HepG2 (cell line): ENCODE measurements around the gene IL17F. TPM values are rescaled to one million over a fixed set of nuclear protein-coding genes. Genes with fewer than 3 reads are reported as not detected.
A peak's percentile ranks its signal among the peaks of the same experiment; 100 is the strongest.

Experiments used
- BATF2 ChIP-seq: sonication (generic); formaldehyde crosslinking; IDR thresholded peaks from 2 replicates; pipeline ENCODE4 v1.8.0; 2022; ENCODE audit warnings: mild to moderate bottlenecking, missing genetic modification reagents, moderate library complexity
- DDIT3 ChIP-seq: sonication (generic); formaldehyde crosslinking; IDR thresholded peaks from 2 replicates; pipeline ENCODE4 v1.4.0; 2020; ENCODE audit warnings: mild to moderate bottlenecking, missing genetic modification reagents
- FOXO1 ChIP-seq: sonication (generic); formaldehyde crosslinking; IDR thresholded peaks from 2 replicates; pipeline ENCODE4 v1.4.0; 2020; ENCODE audit warnings: missing genetic modification reagents
- HES4 ChIP-seq: sonication (generic); formaldehyde crosslinking; IDR thresholded peaks from 2 replicates; pipeline ENCODE4 v1.9.0; 2021; ENCODE audit warnings: mild to moderate bottlenecking, missing genetic modification reagents, borderline replicate concordance
- NFATC3 ChIP-seq: sonication (generic); formaldehyde crosslinking; IDR thresholded peaks from 2 replicates; pipeline ENCODE4 v1.5.1; 2020; ENCODE audit warnings: mild to moderate bottlenecking, missing genetic modification reagents
- SAP130 ChIP-seq: IDR thresholded peaks from 2 replicates; pipeline ENCODE4 v1.6.1; 2016; ENCODE audit warnings: low read depth
- SOX5 ChIP-seq: IDR thresholded peaks from 2 replicates; pipeline ENCODE4 v1.6.1; 2016; ENCODE audit warnings: borderline replicate concordance
- SRSF1 ChIP-seq: fragments of 200-400 bp; formaldehyde crosslinking; optimal IDR thresholded peaks from 2 replicates; pipeline ENCODE3; 2017; ENCODE audit warnings: mild to moderate bottlenecking, low read depth, low read length, moderate library complexity
- TAF15 ChIP-seq: fragments of 200-400 bp; formaldehyde crosslinking; IDR thresholded peaks from one replicate; pipeline ENCODE4 v1.6.1; 2018; ENCODE audit warnings: mild to moderate bottlenecking, low read depth, low read length; ENCODE audit not compliant: poor library complexity, severe bottlenecking
- THAP11 ChIP-seq: IDR thresholded peaks from 2 replicates; pipeline ENCODE4 v1.6.1; 2016; ENCODE audit warnings: missing biosample characterization, missing genetic modification reagents
- USF2 ChIP-seq, 2 experiments: sonication (generic) in 1 of 2; formaldehyde crosslinking in 1 of 2; IDR thresholded peaks; 2 replicates each; pipeline versions ENCODE4 v1.5.1 to v1.6.1; 2011 to 2020; ENCODE audit warnings: borderline replicate concordance in 1 of 2, low read depth in 1 of 2, low read length in 1 of 2, mild to moderate bottlenecking in 1 of 2, missing genetic modification reagents in 1 of 2, moderate library complexity in 1 of 2
- ZNF326 ChIP-seq: sonication (generic); formaldehyde crosslinking; IDR thresholded peaks from 2 replicates; pipeline ENCODE4 v1.4.0; 2020; ENCODE audit warnings: missing genetic modification reagents, borderline replicate concordance
- ZNF704 ChIP-seq: sonication (generic); formaldehyde crosslinking; IDR thresholded peaks from 2 replicates; pipeline ENCODE4 v1.8.1; 2023; ENCODE audit warnings: mild to moderate bottlenecking, inconsistent platforms, moderate library complexity, missing genetic modification reagents, borderline replicate concordance
- ZSCAN9 ChIP-seq: IDR thresholded peaks from 2 replicates; pipeline ENCODE4 v1.6.1; 2016; ENCODE audit warnings: borderline replicate concordance
- polyA plus RNA-seq, 8 experiments: library from polyadenylated mRNA; depleted of rRNA in 3 of 8; stranded (reverse) in 7 of 8; unstranded in 1 of 8; fragments of >200 nt; fragmentation: Illumina TruSeq in 4 of 8; extraction: Trizol in 4 of 8; gene quantifications; 2 replicates each; pipeline versions ENCODE4 v1.2.1 to v1.2.3, GENCODE V29; 2011 to 2016; ENCODE audit warnings: low read depth in 4 of 8, missing spikeins in 1 of 8, mixed read lengths in 1 of 8; ENCODE audit not compliant: insufficient read depth in 1 of 8
- total RNA-seq, 5 experiments: library from RNA; depleted of rRNA; stranded (reverse); fragments of >200 nt; fragmentation: Illumina TruSeq; extraction: Trizol; gene quantifications; 2 replicates each; pipeline ENCODE4 v1.2.3, GENCODE V29; 2016; ENCODE audit warnings: low read depth in 1 of 5
- TF ChIP-seq, protein P1 (sequence below): sonication (generic); formaldehyde crosslinking; IDR thresholded peaks from 2 replicates; pipeline ENCODE4 v1.4.0; 2020; ENCODE audit warnings: missing genetic modification reagents

The IL17F gene
- total and polyA plus RNA-seq, 2 of the 13 experiments (the other 11 are each of a cell fraction or from before 2014, with no cell fraction given): not detected

DNA sequence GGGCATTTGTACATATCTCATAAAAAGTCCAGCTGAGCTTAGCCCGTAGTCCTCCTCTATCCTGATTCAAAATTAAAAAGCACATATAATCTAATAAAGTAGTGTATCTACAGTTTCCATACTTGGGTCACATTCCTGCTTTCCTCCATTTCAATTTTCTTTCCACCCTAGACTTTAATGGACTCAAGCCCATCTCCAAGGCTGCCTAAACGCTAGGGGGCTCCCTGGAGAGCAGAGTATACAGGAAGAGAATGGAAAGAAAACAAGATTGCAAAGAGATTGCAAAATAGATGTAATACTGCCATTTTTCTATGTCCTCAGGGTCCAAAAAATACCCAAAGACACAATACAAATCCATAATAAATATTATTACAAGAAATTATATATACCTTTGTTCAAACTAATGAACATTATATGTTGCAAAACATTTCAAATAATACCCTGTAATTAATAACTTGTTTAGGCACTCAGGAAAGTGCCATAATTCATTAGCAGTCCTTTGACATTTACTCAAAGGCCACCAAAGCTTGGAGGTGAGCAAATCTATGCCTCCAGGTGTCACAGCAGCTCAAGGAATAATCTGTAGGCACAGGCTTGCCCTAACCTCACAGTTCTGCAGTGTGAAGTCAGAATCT lies 42.6 kb upstream of the IL17F start (continued):
- TF ChIP-seq ZNF704 (CRISPR knock-in tag) (no peak), FOXO1 (CRISPR knock-in tag) (peak; percentile 64; the same call in 1 of the 2 replicates), BATF2 (no peak), NFATC3 (CRISPR knock-in tag) (no peak), USF2 (IDR thresholded peaks at IDR 0.05; ENCODE audit: low read depth, low read length) (no peak), USF2 (CRISPR knock-in tag; IDR thresholded peaks at IDR 0.05; ENCODE audit: borderline replicate concordance) (no peak), DDIT3 (CRISPR knock-in tag) (peak; percentile 59; the same call in 1 of the 2 replicates), HES4 (CRISPR knock-in tag) (no peak), THAP11 (CRISPR knock-in tag) (peak; percentile 91), TAF15 (no peak), ZNF326 (CRISPR knock-in tag) (no peak), SOX5 (peak; percentile 38; the same call in 1 of the 2 replicates), ZSCAN9 (CRISPR knock-in tag) (0 out of 2 replicates have a peak, but pooled peaks have one; percentile 26), SAP130 (CRISPR knock-in tag) (peak; percentile 73), SRSF1 (no peak)
- TF ChIP-seq, protein P1, sequence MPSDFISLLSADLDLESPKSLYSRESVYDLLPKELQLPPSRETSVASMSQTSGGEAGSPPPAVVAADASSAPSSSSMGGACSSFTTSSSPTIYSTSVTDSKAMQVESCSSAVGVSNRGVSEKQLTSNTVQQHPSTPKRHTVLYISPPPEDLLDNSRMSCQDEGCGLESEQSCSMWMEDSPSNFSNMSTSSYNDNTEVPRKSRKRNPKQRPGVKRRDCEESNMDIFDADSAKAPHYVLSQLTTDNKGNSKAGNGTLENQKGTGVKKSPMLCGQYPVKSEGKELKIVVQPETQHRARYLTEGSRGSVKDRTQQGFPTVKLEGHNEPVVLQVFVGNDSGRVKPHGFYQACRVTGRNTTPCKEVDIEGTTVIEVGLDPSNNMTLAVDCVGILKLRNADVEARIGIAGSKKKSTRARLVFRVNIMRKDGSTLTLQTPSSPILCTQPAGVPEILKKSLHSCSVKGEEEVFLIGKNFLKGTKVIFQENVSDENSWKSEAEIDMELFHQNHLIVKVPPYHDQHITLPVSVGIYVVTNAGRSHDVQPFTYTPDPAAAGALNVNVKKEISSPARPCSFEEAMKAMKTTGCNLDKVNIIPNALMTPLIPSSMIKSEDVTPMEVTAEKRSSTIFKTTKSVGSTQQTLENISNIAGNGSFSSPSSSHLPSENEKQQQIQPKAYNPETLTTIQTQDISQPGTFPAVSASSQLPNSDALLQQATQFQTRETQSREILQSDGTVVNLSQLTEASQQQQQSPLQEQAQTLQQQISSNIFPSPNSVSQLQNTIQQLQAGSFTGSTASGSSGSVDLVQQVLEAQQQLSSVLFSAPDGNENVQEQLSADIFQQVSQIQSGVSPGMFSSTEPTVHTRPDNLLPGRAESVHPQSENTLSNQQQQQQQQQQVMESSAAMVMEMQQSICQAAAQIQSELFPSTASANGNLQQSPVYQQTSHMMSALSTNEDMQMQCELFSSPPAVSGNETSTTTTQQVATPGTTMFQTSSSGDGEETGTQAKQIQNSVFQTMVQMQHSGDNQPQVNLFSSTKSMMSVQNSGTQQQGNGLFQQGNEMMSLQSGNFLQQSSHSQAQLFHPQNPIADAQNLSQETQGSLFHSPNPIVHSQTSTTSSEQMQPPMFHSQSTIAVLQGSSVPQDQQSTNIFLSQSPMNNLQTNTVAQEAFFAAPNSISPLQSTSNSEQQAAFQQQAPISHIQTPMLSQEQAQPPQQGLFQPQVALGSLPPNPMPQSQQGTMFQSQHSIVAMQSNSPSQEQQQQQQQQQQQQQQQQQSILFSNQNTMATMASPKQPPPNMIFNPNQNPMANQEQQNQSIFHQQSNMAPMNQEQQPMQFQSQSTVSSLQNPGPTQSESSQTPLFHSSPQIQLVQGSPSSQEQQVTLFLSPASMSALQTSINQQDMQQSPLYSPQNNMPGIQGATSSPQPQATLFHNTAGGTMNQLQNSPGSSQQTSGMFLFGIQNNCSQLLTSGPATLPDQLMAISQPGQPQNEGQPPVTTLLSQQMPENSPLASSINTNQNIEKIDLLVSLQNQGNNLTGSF (CRISPR knock-in tag): no peak
